HG03378 (cell line): ENCODE measurements around the gene CAMTA1.

Experiments used
- ATAC-seq: cut with Tn5 transposase; IDR thresholded peaks from one replicate; pipeline ENCODE4 v1.9.1; 2021; ENCODE audit warnings: mild to moderate bottlenecking, moderate library complexity; ENCODE audit not compliant: unreplicated experiment

The CAMTA1 gene

GRCh38 chr1:7551442-7551841 is 766.2 kb downstream of the CAMTA1 start:
- ATAC-seq: no peak

- no peak for ATAC-seq
Observed at GRCh38 chr1:7552402-7552801, 767.1 kb downstream of the CAMTA1 start.

DNA sequence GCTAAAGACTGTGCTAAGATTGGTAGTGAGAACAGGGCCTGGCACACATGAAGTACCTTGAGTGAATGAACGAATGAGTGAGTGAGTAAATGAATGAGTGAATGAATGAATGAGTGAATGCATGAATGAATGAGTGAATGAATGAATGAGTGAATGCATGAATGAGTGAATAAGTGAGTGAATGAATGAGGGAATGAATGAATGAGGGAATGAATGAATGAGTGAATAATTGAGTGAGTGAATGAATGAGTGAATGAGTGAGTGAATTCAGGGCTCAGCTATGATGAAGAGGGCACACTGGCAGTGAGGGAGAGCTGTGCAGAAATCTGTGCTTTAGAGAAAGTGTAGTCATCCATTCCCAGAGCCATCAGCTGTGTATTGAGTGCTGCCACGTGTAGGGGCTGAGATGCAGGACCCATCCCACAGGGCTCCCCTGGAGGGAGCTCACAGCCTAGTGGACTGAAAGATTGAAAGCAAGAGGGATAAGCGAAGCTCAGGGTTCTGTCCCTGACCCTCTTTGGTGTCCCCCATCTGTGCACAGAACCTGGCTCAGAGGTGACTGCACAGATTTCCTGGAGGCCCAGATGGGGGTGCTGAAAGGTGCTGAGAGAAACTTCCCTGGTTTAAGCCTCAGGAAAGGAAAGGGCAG is 767.9 kb downstream of the CAMTA1 start:
- no peak for ATAC-seq

GRCh38 chr1:7554385-7555235 is 769.4 kb downstream of the CAMTA1 start:
- ATAC-seq: no peak

DNA sequence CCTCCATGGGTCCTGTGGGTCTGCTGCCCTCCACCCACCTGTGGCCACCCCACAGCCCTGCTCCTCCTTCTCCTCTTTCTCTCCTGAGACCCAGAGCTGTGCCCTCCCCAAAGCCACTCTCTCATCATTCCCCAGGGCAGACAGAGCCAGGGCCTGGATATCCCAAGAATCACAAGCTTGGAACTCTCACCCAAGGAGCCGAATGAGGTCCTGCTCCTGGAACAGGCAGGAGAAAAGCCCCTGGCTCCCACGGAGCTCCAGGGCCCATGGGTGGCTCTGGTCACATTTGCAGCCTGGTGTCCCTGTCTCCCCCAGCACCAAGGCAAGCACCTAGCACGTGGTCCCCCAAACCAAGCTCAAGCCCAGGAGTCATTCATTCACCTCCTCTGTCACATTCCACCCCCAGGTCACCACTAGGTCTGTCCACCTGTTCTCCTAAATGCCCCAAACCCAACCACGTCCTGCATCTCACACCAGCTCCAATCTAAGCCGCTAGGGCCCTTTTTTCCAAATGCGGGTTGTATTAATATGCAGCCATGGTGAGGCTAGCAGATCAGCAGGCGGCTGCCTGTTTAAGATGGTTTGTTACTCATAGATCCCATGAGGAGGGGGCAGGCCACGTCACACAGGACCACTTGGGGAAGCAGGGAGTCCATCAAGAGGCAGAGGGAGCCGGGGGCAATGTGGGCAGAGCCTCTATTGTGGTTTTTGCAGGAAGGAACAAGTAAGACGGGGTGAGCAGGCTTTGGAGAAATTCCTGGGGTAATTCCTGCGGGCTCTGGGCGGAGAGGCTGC is 770.3 kb downstream of the CAMTA1 start:
- no peak for ATAC-seq

DNA sequence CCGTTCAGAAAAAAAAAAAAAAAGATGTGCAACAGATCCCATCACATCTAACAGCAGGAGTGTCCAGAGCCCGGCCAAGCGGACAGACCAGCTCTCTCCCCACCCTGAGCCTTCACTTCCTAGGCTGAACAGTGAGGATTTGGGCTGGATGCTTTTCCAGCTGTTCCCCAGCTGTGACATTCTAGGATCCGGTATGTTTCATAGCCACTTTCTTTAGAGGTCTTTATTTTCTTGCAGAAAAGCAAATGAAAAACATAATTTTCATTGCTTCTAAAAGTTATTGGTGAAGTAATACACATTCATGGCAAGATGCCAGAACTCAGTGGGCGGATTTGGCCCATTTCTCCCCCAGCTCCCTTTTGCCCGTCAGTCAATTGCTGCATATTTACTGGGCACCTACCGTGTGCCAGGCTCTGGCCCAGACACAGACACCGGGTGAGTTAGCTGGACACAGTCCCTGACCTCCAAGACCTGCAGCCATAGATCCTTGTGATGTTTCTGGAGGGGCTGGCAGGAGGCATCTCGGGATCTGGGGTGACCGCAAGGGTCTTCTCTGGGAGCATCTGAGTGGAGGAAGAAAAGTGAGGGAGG is 772.1 kb downstream of the CAMTA1 start:
- no peak for ATAC-seq

DNA sequence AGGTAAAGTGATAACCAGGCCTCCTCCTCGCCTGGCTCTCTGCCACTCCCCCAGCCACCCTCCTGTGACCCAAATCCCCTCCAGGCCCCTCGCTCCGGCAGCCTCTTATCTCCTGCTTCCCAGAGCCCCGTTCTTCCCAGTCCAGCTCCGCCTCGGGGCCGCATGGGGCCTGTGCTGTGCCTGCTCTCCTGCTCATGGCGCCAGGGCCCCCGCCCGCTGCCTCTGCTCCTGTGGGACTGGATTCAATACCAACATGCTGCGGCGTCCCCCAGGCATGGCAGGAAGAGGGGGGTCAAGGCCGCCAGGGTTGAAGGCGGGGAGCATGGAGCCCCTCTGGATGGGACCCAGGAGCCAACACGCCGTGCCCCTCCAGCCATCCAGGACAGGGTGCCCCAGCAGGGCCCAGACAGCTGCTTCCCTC is 772.8 kb downstream of the CAMTA1 start:
- ATAC-seq: no peak

DNA sequence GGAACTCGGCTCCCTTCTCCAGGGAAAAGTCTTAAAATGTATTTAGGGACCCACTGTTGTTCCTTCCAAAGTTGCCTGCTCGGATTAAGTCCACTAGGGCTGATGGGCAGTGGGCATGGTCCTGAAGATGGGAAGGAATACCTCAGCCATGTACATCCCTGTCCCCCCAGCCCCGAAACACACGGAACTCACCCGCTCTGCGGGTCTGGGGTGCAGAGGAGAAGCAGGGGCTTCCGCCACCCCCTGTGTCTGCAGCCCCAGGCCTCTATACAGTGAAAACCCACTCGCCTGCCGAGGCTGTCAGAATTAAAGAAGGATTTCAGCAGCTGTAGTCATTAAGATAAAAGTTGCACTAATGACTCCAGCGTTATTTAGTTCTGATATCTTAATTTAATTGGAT is 773.2 kb downstream of the CAMTA1 start:
- no peak for ATAC-seq

DNA sequence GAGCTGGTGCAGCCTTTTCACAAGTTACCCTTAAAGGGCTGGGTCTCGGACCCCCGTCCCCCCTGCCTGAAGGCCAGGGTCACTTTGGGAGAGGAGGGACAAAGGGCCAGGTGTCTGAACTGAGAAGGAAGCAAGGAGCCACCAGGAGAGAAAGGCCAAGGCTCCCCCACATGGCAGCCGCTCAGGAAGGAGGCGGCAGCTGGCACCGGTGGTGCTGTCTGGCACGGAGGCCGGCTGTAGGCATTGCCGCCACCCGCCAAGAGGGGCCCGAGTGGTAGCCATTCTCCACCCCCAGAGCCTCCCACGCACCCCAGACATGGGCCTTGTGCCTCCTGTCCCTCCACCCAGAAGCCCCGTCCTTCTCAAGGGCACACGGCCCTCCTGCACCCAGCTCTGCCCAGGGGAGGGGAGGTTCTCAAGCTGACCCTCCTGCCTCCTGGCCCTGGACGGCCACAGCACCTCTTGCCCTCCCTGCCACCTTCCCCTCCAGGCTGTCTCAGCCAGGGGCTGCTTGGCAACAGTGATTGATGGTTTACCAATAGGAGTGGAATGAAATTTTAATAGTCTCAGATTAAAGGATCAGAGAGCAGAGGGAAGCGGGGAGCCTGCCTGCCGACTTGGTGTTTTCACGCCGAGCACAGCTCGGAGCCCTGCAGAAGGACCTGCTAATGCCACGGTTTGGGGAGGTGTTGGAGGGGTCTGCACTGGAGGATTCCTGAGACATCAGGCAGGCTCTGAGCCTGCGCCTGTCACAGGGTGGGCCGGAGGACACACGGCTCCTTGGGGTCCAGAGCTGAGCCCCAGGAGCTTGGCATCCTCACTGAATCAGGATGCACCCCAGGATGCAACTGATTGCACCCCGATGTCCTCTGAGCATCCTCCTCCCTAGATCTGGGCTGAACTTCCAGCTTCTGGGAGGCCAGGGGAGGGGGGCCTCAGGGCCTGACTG is 773.9 kb downstream of the CAMTA1 start:
- no peak for ATAC-seq

DNA sequence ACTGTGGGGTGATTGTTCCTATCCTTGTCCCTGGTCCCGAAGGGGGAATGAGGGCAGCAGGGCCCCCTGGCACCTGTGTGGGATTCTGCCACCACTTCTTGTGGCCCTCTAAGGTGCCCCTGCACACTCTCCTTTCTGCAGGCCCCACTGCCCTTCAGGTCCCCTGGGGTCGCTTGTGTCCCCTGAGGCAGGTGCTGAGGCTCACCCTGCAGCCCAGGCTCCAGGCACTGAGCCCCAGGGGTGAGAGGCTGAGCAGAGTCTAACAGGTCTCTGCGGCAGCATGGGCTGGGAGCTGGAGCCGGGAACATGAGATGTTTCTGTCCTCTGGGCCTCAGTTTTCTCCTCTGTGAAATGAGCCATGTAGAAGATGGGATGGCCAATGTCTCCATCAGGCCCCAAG is 774.9 kb downstream of the CAMTA1 start:
- ATAC-seq: no peak

DNA sequence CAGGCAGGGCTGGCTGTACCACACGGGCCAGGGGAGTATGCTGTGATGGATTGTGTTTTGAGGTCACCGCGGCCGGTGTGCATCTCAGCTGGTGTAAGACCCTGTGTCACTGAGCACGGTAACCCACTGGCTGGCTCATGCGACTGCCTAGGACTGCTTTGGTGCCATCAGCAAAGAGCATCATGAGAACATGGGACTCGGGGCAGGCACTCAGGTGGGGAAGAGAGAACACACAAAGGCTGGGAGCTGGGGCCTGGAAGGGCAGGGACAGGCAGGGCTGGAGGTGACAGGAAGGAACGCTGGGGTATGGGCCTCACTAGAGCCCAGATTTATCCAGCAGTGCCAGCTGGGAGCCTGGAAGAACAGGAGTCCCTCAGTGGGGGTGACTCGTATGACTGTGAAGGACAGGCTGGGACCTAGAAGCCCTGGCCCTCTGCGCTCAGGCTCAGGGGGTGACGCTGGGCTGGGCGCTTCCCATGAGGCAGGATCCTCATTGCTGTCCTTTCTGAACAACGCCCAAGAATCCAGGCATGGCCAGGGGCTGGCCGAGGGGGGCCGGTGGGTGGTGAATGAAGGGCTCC is 775.4 kb downstream of the CAMTA1 start:
- ATAC-seq: no peak

- ATAC-seq: no peak
Observed at GRCh38 chr1:7561331-7561921, 776.2 kb downstream of the CAMTA1 start.

GRCh38 chr1:7561936-7562728 is 776.9 kb downstream of the CAMTA1 start:
- ATAC-seq: no peak

- no peak for ATAC-seq
Observed at GRCh38 chr1:7562729-7563605, 777.7 kb downstream of the CAMTA1 start.

DNA sequence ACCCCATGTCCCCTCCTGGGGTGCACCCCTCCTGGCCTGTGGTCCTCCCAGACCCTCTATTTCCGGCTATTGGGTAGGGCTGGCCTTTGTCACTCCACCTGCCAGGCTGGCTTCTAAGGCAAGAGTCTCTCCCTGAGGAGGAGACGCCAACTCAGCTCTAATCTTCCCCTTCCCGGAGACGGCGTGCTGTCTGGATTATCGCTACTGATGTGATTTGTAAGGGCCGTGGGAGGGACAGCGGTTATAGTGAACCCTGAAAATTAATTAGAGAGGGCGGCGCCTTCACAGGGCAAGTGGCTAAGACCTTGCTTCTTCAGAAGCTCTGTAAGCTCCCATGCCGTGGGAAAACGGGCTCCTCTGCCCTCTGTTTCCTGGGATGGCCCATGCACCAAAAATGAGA is 778.9 kb downstream of the CAMTA1 start:
- no peak for ATAC-seq

DNA sequence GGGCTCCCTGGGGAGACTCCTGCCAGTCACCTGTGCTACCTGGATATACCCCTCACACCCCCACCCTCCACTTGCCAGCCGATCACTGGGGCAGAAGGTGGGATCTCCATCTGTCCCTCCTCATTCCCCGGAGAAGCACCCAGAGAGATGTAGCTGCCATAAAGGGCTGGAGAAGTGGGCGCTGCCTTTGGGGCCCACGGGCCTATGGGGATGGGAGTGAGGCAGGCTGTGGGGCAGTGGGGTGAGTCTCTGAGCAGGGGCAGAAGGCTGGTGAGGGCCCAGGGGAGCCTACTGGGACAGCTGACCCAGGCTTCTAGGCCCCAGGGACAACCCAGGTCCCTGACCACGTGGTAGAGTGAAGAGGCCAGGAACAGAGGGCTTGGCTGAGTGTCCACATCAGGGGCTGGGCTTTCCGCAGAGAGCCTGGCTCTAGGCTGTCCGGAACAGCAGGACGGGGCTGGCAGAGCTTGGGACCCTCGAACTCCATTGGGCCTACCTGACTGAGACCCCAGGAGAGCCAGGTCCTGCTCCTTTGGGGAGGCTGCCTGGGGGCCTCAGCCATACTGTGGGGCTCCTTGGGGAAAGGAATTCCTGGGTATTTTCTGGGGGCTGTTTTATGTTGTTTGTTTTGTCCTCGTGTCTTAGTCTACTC is 780.0 kb downstream of the CAMTA1 start:
- ATAC-seq: no peak
